ENCODE data around the gene TAF11L8. TPM values are rescaled to one million over a fixed set of nuclear protein-coding genes. Genes with fewer than 3 reads are reported as not detected.
A peak's percentile ranks its signal among the peaks of the same experiment; 100 is the strongest.
"Not testable (repeated sequence)": the region's sequence is repeated elsewhere in the genome, so short reads cannot be mapped to it uniquely, and the experiment has no call there.

Gene TAF11L8
- total RNA-seq (2021) = not detected in 2 replicates
- not detected for Bru-seq, nascent RNA
- BruChase-seq, experiment 1, labeled RNA remaining after a 2-hour chase = not detected
- not detected for BruChase-seq, experiment 2, labeled RNA remaining after a 6-hour chase
- long read RNA-seq = 0 reads

- H3F3A ChIP-seq (ENCODE audit: insufficient read depth, low read depth); H3K4me3 ChIP-seq; H3K4me2 ChIP-seq; H2AFZ ChIP-seq; H3K27ac ChIP-seq; H3K9me2 ChIP-seq (ENCODE audit: insufficient read depth); H4K20me1 ChIP-seq (ENCODE audit: insufficient read depth); H3K4me1 ChIP-seq (replicated peaks; ENCODE audit: insufficient read depth); BruUV-seq (replicated peaks); POLR2A ChIA-PET (ENCODE audit: unreplicated experiment); H3K79me2 ChIP-seq (ENCODE audit: low read depth); H3K27me3 ChIP-seq (ENCODE audit: insufficient read depth, low read depth); H3K9me3 ChIP-seq (ENCODE audit: insufficient read depth, low read depth); H3K36me3 ChIP-seq (ENCODE audit: low read depth); intact Hi-C loops (cut with micrococcal nuclease; ENCODE audit: unreplicated experiment); CTCF ChIA-PET; DNase-seq: not testable (repeated sequence)
These were observed at the start of gene TAF11L8 for GRCh38 chr5:17590860-17591259. Gene TAF11L8 (minus strand): TSS chr5:17590960.

- no peaks in the 10 kb centered on the region for H3K4me1 ChIP-seq (replicated peaks; ENCODE audit: insufficient read depth)
- no peaks in the 10 kb centered on the region for H3K9me3 ChIP-seq (ENCODE audit: insufficient read depth, low read depth)
- DNase-seq = no peak
- H3K9me2 ChIP-seq (ENCODE audit: insufficient read depth) = no peaks in the 10 kb centered on the region
- no peaks in the 10 kb centered on the region for H4K20me1 ChIP-seq (ENCODE audit: insufficient read depth)
- CTCF ChIA-PET = no interaction called here
- H3F3A ChIP-seq (ENCODE audit: insufficient read depth, low read depth) = no peaks in the 10 kb centered on the region
- peak within 1 kb of the TSS; percentile 49 for H3K4me2 ChIP-seq
- no peaks in the 10 kb centered on the region for H3K36me3 ChIP-seq (ENCODE audit: low read depth)
- H2AFZ ChIP-seq = no peak within 1 kb of the TSS
- peaks cover 27% of the 10 kb centered on the region for H3K27me3 ChIP-seq (ENCODE audit: insufficient read depth, low read depth)
- H3K79me2 ChIP-seq (ENCODE audit: low read depth) = no peaks in the 10 kb centered on the region
- intact Hi-C loops (cut with micrococcal nuclease; ENCODE audit: unreplicated experiment) = no loop called here
- POLR2A ChIA-PET (ENCODE audit: unreplicated experiment) = no interaction called here
- no peak within 1 kb of the TSS for H3K4me3 ChIP-seq
- no TSS peak for BruUV-seq (replicated peaks)
- H3K27ac ChIP-seq = no peak within 1 kb of the TSS
- TF ChIP-seq CTCF (conservative IDR thresholded peaks at IDR 0.05) (no peak), EZH2 (IDR thresholded peaks at IDR 0.05; ENCODE audit: low read depth) (no peak)
These were observed 43.4 kb upstream of the TAF11L8 start, which contains the start of gene TAF11L14 for GRCh38 chr5:17634160-17634559. Gene TAF11L14 (plus strand): TSS chr5:17634460.

- H3K9me2 ChIP-seq (ENCODE audit: insufficient read depth); CTCF ChIA-PET; H3F3A ChIP-seq (ENCODE audit: insufficient read depth, low read depth); H4K20me1 ChIP-seq (ENCODE audit: insufficient read depth); H3K27ac ChIP-seq; H3K4me2 ChIP-seq; DNase-seq; POLR2A ChIA-PET (ENCODE audit: unreplicated experiment); H3K4me3 ChIP-seq; H3K79me2 ChIP-seq (ENCODE audit: low read depth); H3K9me3 ChIP-seq (ENCODE audit: insufficient read depth, low read depth); intact Hi-C loops (cut with micrococcal nuclease; ENCODE audit: unreplicated experiment); BruUV-seq (replicated peaks); H3K4me1 ChIP-seq (replicated peaks; ENCODE audit: insufficient read depth); H3K36me3 ChIP-seq (ENCODE audit: low read depth); H2AFZ ChIP-seq: not testable (repeated sequence)
- peaks cover 34% of the 10 kb centered on the region for H3K27me3 ChIP-seq (ENCODE audit: insufficient read depth, low read depth)
These were observed 41.0 kb upstream of the TAF11L8 start, which contains the start of gene TAF11L13 for GRCh38 chr5:17631788-17632187. Gene TAF11L13 (plus strand): TSS chr5:17632088.

GRCh38 chr5:17625686-17626085 is 34.9 kb upstream of the TAF11L8 start:
- BruUV-seq (replicated peaks) = no TSS peak
- CTCF ChIA-PET = no interaction called here
- H3K4me2 ChIP-seq = no peak overlapping the region
- H4K20me1 ChIP-seq (ENCODE audit: insufficient read depth) = no peaks in the 10 kb centered on the region
- H3K36me3 ChIP-seq (ENCODE audit: low read depth) = no peaks in the 10 kb centered on the region
- no peaks in the 10 kb centered on the region for H3K9me2 ChIP-seq (ENCODE audit: insufficient read depth)
- intact Hi-C loops (cut with micrococcal nuclease; ENCODE audit: unreplicated experiment) = no loop called here
- POLR2A ChIA-PET (ENCODE audit: unreplicated experiment) = no interaction called here
- peaks cover 49% of the 10 kb centered on the region for H3K27me3 ChIP-seq (ENCODE audit: insufficient read depth, low read depth)
- H3K79me2 ChIP-seq (ENCODE audit: low read depth) = no peaks in the 10 kb centered on the region
- no peaks in the 10 kb centered on the region for H3F3A ChIP-seq (ENCODE audit: insufficient read depth, low read depth)
- no peak overlapping the region for H3K27ac ChIP-seq
- no peaks in the 10 kb centered on the region for H3K4me1 ChIP-seq (replicated peaks; ENCODE audit: insufficient read depth)
- H3K4me3 ChIP-seq = no peak overlapping the region
- H2AFZ ChIP-seq = no peak overlapping the region
- H3K9me3 ChIP-seq (ENCODE audit: insufficient read depth, low read depth) = no peaks in the 10 kb centered on the region
- no peak for DNase-seq
- no peak for TF ChIP-seq EZH2 (IDR thresholded peaks at IDR 0.05; ENCODE audit: low read depth)
- TF ChIP-seq CTCF (conservative IDR thresholded peaks at IDR 0.05) = no peak

All from PC-9 (cell line).